HepG2 (cell line): ENCODE results near the gene SPAG6. TPM values are rescaled to one million over a fixed set of nuclear protein-coding genes. Genes with fewer than 3 reads are reported as not detected.

ENCODE experiments used
- GLI4 ChIP-seq: sonication (generic); formaldehyde crosslinking; IDR thresholded peaks from 2 replicates; pipeline ENCODE4 v1.5.1; 2020; ENCODE audit warnings: missing genetic modification reagents, mild to moderate bottlenecking, moderate library complexity, borderline replicate concordance
- HMG20A ChIP-seq: IDR thresholded peaks from 2 replicates; pipeline ENCODE4 v1.6.1; 2016; ENCODE audit warnings: borderline replicate concordance
- MLXIP ChIP-seq: sonication (generic); formaldehyde crosslinking; IDR thresholded peaks from 2 replicates; pipeline ENCODE4 v1.9.0; 2021; ENCODE audit warnings: missing genetic modification reagents, borderline replicate concordance
- ZNF407 ChIP-seq: sonication (generic); formaldehyde crosslinking; IDR thresholded peaks from one replicate; pipeline ENCODE4 v1.5.1; 2020; ENCODE audit warnings: mild to moderate bottlenecking, missing genetic modification reagents; ENCODE audit errors: not compliant biosample characterization
- ZNF484 ChIP-seq: sonication (generic); formaldehyde crosslinking; IDR thresholded peaks from 2 replicates; pipeline ENCODE4 v1.5.1; 2020; ENCODE audit warnings: mild to moderate bottlenecking, low read depth, missing genetic modification reagents, borderline replicate concordance
- ZNF777 ChIP-seq: sonication (generic); formaldehyde crosslinking; IDR thresholded peaks from 2 replicates; pipeline ENCODE4 v1.4.0; 2020; ENCODE audit warnings: missing genetic modification reagents
- polyA plus RNA-seq, 8 experiments: library from polyadenylated mRNA; depleted of rRNA in 3 of 8; stranded (reverse) in 7 of 8; unstranded in 1 of 8; fragments of >200 nt; fragmentation: Illumina TruSeq in 4 of 8; extraction: Trizol in 4 of 8; gene quantifications; 2 replicates each; pipeline versions ENCODE4 v1.2.1 to v1.2.3, GENCODE V29; 2011 to 2016; ENCODE audit warnings: low read depth in 4 of 8, missing spikeins in 1 of 8, mixed read lengths in 1 of 8; ENCODE audit not compliant: insufficient read depth in 1 of 8
- total RNA-seq, 5 experiments: library from RNA; depleted of rRNA; stranded (reverse); fragments of >200 nt; fragmentation: Illumina TruSeq; extraction: Trizol; gene quantifications; 2 replicates each; pipeline ENCODE4 v1.2.3, GENCODE V29; 2016; ENCODE audit warnings: low read depth in 1 of 5
- TF ChIP-seq, protein P1 (sequence below): sonication (generic); formaldehyde crosslinking; IDR thresholded peaks from 2 replicates; pipeline ENCODE4 v1.5.1; 2020; ENCODE audit warnings: mild to moderate bottlenecking, missing genetic modification reagents, borderline replicate concordance
- TF ChIP-seq, protein P2 (sequence below): IDR thresholded peaks from 2 replicates; pipeline ENCODE4 v1.6.1; 2016; ENCODE audit warnings: missing compliant biosample characterization, missing genetic modification reagents, borderline replicate concordance

Gene SPAG6
- total and polyA plus RNA-seq, 2 of the 13 experiments (the other 11 are each of a cell fraction or from before 2014, with no cell fraction given): not detected

GRCh38 chr10:22340329-22341189 is 4.7 kb upstream of the SPAG6 start (continued):
- TF ChIP-seq ZNF407 (CRISPR knock-in tag) (no peak), HMG20A (CRISPR knock-in tag) (no peak), ZNF484 (CRISPR knock-in tag) (no peak), ZNF777 (peak; percentile 75), MLXIP (CRISPR knock-in tag) (no peak), GLI4 (CRISPR knock-in tag) (no peak)
- TF ChIP-seq, protein P1, sequence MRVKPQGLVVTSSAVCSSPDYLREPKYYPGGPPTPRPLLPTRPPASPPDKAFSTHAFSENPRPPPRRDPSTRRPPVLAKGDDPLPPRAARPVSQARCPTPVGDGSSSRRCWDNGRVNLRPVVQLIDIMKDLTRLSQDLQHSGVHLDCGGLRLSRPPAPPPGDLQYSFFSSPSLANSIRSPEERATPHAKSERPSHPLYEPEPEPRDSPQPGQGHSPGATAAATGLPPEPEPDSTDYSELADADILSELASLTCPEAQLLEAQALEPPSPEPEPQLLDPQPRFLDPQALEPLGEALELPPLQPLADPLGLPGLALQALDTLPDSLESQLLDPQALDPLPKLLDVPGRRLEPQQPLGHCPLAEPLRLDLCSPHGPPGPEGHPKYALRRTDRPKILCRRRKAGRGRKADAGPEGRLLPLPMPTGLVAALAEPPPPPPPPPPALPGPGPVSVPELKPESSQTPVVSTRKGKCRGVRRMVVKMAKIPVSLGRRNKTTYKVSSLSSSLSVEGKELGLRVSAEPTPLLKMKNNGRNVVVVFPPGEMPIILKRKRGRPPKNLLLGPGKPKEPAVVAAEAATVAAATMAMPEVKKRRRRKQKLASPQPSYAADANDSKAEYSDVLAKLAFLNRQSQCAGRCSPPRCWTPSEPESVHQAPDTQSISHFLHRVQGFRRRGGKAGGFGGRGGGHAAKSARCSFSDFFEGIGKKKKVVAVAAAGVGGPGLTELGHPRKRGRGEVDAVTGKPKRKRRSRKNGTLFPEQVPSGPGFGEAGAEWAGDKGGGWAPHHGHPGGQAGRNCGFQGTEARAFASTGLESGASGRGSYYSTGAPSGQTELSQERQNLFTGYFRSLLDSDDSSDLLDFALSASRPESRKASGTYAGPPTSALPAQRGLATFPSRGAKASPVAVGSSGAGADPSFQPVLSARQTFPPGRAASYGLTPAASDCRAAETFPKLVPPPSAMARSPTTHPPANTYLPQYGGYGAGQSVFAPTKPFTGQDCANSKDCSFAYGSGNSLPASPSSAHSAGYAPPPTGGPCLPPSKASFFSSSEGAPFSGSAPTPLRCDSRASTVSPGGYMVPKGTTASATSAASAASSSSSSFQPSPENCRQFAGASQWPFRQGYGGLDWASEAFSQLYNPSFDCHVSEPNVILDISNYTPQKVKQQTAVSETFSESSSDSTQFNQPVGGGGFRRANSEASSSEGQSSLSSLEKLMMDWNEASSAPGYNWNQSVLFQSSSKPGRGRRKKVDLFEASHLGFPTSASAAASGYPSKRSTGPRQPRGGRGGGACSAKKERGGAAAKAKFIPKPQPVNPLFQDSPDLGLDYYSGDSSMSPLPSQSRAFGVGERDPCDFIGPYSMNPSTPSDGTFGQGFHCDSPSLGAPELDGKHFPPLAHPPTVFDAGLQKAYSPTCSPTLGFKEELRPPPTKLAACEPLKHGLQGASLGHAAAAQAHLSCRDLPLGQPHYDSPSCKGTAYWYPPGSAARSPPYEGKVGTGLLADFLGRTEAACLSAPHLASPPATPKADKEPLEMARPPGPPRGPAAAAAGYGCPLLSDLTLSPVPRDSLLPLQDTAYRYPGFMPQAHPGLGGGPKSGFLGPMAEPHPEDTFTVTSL (CRISPR knock-in tag): no peak
- TF ChIP-seq, protein P2, sequence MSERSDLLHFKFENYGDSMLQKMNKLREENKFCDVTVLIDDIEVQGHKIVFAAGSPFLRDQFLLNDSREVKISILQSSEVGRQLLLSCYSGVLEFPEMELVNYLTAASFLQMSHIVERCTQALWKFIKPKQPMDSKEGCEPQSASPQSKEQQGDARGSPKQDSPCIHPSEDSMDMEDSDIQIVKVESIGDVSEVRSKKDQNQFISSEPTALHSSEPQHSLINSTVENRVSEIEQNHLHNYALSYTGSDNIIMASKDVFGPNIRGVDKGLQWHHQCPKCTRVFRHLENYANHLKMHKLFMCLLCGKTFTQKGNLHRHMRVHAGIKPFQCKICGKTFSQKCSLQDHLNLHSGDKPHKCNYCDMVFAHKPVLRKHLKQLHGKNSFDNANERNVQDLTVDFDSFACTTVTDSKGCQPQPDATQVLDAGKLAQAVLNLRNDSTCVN (CRISPR knock-in tag): peak; percentile 44; the same call in 1 of the 2 replicates
